ENCODE results near the gene ANKRD22.

- no peak for TF ChIP-seq CTCF (IDR thresholded peaks at IDR 0.05)
- TF ChIP-seq POLR2A (IDR thresholded peaks at IDR 0.05) = no peak
Observed at GRCh38 chr10:88805361-88805760, 46.3 kb downstream of the ANKRD22 start.
